ENCODE results near the gene GALK2.
"Not testable (repeated sequence)": the region's sequence is repeated elsewhere in the genome, so short reads cannot be mapped to it uniquely, and the experiment has no call there.

Gene GALK2

GRCh38 chr15:49168016-49168415 is 2.0 kb upstream of the GALK2 start:
- Histone ChIP-seq H3K27me3 (ENCODE audit: insufficient read depth, low read length) (no peaks in the 10 kb centered on the region), H3K79me2 (ENCODE audit: insufficient read depth, low read length) (peaks cover 4% of the 10 kb centered on the region; the same call in 1 of the 2 replicates), H3K4me3 (ENCODE audit: low read depth, low read length, poor library complexity, severe bottlenecking) (no peak overlapping the region), H3K4me2 (ENCODE audit: low read length) (no peak overlapping the region), H2AFZ (ENCODE audit: low read length) (no peak overlapping the region), H3K9me2 (ENCODE audit: low read depth, low read length) (no peaks in the 10 kb centered on the region), H3F3A (ENCODE audit: insufficient read depth, low read length) (no peaks in the 10 kb centered on the region), H3K9me3 (ENCODE audit: low read length) (no peaks in the 10 kb centered on the region), H3K4me1 (ENCODE audit: insufficient read depth, low read length, severe bottlenecking) (peaks cover 29% of the 10 kb centered on the region), H4K20me1 (ENCODE audit: insufficient read depth, low read length) (no peaks in the 10 kb centered on the region), H3K36me3 (ENCODE audit: insufficient read depth, low read length) (peaks cover under 1% of the 10 kb centered on the region), H3K9ac (ENCODE audit: low read length) (no peak overlapping the region), H3K27ac (ENCODE audit: low read depth, low read length, poor library complexity, severe bottlenecking) (no peak overlapping the region)
- TF ChIP-seq EZH2 (IDR thresholded peaks at IDR 0.05; ENCODE audit: borderline replicate concordance, low read length) (no peak), CTCF (IDR thresholded peaks at IDR 0.05; ENCODE audit: low read length) (no peak)

GRCh38 chr15:49171790-49172189 is 1.7 kb downstream of the GALK2 start:
- Histone ChIP-seq H3K27me3 (ENCODE audit: insufficient read depth, low read length) (no peaks in the 10 kb centered on the region), H3K4me3 (ENCODE audit: low read depth, low read length, poor library complexity, severe bottlenecking) (no peak overlapping the region), H3K9ac (ENCODE audit: low read length) (no peak overlapping the region), H3K36me3 (ENCODE audit: insufficient read depth, low read length) (peaks cover 5% of the 10 kb centered on the region; the same call in 1 of the 2 replicates), H4K20me1 (ENCODE audit: insufficient read depth, low read length) (no peaks in the 10 kb centered on the region), H3K79me2 (ENCODE audit: insufficient read depth, low read length) (peaks cover 4% of the 10 kb centered on the region; the same call in 1 of the 2 replicates), H3K27ac (ENCODE audit: low read depth, low read length, poor library complexity, severe bottlenecking) (no peak overlapping the region), H3K4me1 (ENCODE audit: insufficient read depth, low read length, severe bottlenecking) (peaks cover 29% of the 10 kb centered on the region), H3K4me2 (ENCODE audit: low read length) (peak overlapping the region; percentile 80), H3K9me2 (ENCODE audit: low read depth, low read length) (no peaks in the 10 kb centered on the region), H2AFZ (ENCODE audit: low read length) (no peak overlapping the region), H3K9me3 (ENCODE audit: low read length) (0 out of 2 replicates have a peak, but pooled peaks cover 3% of the 10 kb centered on the region), H3F3A (ENCODE audit: insufficient read depth, low read length) (no peaks in the 10 kb centered on the region)
- TF ChIP-seq EZH2 (IDR thresholded peaks at IDR 0.05; ENCODE audit: borderline replicate concordance, low read length) (no peak), CTCF (IDR thresholded peaks at IDR 0.05; ENCODE audit: low read length) (no peak)

DNA sequence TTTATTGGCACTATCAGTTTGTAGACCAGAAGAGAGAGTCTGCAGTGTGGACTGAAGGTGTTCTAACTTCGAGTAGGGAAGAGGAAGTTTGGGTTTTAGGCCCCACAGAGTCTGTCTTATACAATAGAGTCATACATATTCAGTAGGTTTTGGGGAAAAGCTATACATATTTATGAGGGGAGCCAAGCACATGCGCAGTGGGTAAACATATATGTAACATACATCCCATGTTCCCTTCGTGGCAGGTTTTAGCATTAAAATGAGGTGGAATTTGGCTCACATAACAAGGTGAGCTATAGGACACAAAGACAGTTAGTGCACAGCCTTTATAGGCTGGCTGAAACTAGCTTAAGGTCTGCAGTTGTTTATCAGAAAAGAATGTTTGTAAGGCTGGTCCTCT is 4.9 kb downstream of the GALK2 start:
- Histone ChIP-seq H3K9ac (ENCODE audit: low read length) (no peak overlapping the region), H3K27me3 (ENCODE audit: insufficient read depth, low read length) (no peaks in the 10 kb centered on the region), H3K4me3 (ENCODE audit: low read depth, low read length, poor library complexity, severe bottlenecking) (no peak overlapping the region), H3K9me3 (ENCODE audit: low read length) (0 out of 2 replicates have a peak, but pooled peaks cover 3% of the 10 kb centered on the region), H3K4me2 (ENCODE audit: low read length) (no peak overlapping the region), H3K4me1 (ENCODE audit: insufficient read depth, low read length, severe bottlenecking) (peaks cover 22% of the 10 kb centered on the region), H3K79me2 (ENCODE audit: insufficient read depth, low read length) (peaks cover 4% of the 10 kb centered on the region; the same call in 1 of the 2 replicates), H4K20me1 (ENCODE audit: insufficient read depth, low read length) (no peaks in the 10 kb centered on the region), H2AFZ (ENCODE audit: low read length) (no peak overlapping the region), H3K27ac (ENCODE audit: low read depth, low read length, poor library complexity, severe bottlenecking) (no peak overlapping the region), H3F3A (ENCODE audit: insufficient read depth, low read length) (no peaks in the 10 kb centered on the region), H3K36me3 (ENCODE audit: insufficient read depth, low read length) (peaks cover 5% of the 10 kb centered on the region; the same call in 1 of the 2 replicates), H3K9me2 (ENCODE audit: low read depth, low read length) (no peaks in the 10 kb centered on the region)
- TF ChIP-seq CTCF (IDR thresholded peaks at IDR 0.05; ENCODE audit: low read length) = no peak
- TF ChIP-seq EZH2 (IDR thresholded peaks at IDR 0.05; ENCODE audit: borderline replicate concordance, low read length) = no peak

GRCh38 chr15:49175582-49176397 is 5.7 kb downstream of the GALK2 start:
- H3K4me2 ChIP-seq (ENCODE audit: low read length); H2AFZ ChIP-seq (ENCODE audit: low read length); H3K36me3 ChIP-seq (ENCODE audit: insufficient read depth, low read length); H3F3A ChIP-seq (ENCODE audit: insufficient read depth, low read length); H3K79me2 ChIP-seq (ENCODE audit: insufficient read depth, low read length); H3K4me3 ChIP-seq (ENCODE audit: low read depth, low read length, poor library complexity, severe bottlenecking); H3K9ac ChIP-seq (ENCODE audit: low read length); H3K9me2 ChIP-seq (ENCODE audit: low read depth, low read length); H4K20me1 ChIP-seq (ENCODE audit: insufficient read depth, low read length); H3K27me3 ChIP-seq (ENCODE audit: insufficient read depth, low read length); H3K27ac ChIP-seq (ENCODE audit: low read depth, low read length, poor library complexity, severe bottlenecking); H3K9me3 ChIP-seq (ENCODE audit: low read length): not testable (repeated sequence)
- H3K4me1 ChIP-seq (ENCODE audit: insufficient read depth, low read length, severe bottlenecking) = peaks cover 13% of the 10 kb centered on the region

Data from OCI-LY1 (cell line).